DOHH2 (cell line): ENCODE results near the gene DNAI7.

Source experiments
- H3F3A ChIP-seq: fragments of 200-600 bp; sonication (generic), shearing (Covaris generic); 2 replicates; pipeline ENCODE4 v1.6.0; 2016; ENCODE audit warnings: antibody characterized with exemption, mild to moderate bottlenecking; ENCODE audit not compliant: control insufficient read depth, insufficient read depth
- H3K27ac ChIP-seq: fragments of 200-600 bp; sonication (generic); 2 replicates; pipeline ENCODE4 v1.5.1; 2014; ENCODE audit warnings: low read depth, mild to moderate bottlenecking, low read length, moderate library complexity
- H3K27me3 ChIP-seq: fragments of 200-600 bp; sonication (generic); 2 replicates; pipeline ENCODE4 v1.6.1; 2014; ENCODE audit warnings: mild to moderate bottlenecking, low read length, mixed read lengths; ENCODE audit not compliant: control insufficient read depth
- H3K36me3 ChIP-seq: fragments of 200-600 bp; sonication (generic); 2 replicates; pipeline ENCODE4 v1.6.1; 2014; ENCODE audit warnings: mild to moderate bottlenecking, low read length, moderate library complexity, mixed read lengths; ENCODE audit not compliant: control insufficient read depth
- H3K4me1 ChIP-seq: fragments of 200-600 bp; sonication (generic); 2 replicates; pipeline ENCODE4 v1.6.1; 2014; ENCODE audit warnings: mild to moderate bottlenecking, low read length, mixed read lengths; ENCODE audit not compliant: control insufficient read depth
- H3K4me2 ChIP-seq: fragments of 200-600 bp; sonication (generic); 2 replicates; pipeline ENCODE4 v1.6.0; 2014; ENCODE audit warnings: mild to moderate bottlenecking, low read length, moderate library complexity
- H3K4me3 ChIP-seq: fragments of 200-600 bp; sonication (generic); 2 replicates; pipeline ENCODE4 v1.5.1; 2014; ENCODE audit warnings: mild to moderate bottlenecking, low read length, mixed read lengths
- H3K79me2 ChIP-seq: fragments of 200-600 bp; sonication (generic); 2 replicates; pipeline ENCODE4 v1.6.1; 2014; ENCODE audit warnings: mild to moderate bottlenecking, low read length, mixed read lengths; ENCODE audit not compliant: control insufficient read depth
- H3K9me2 ChIP-seq: fragments of 200-600 bp; sonication (generic); replicated peaks from 2 replicates; pipeline ENCODE4 v1.6.1; 2014; ENCODE audit warnings: mild to moderate bottlenecking, low read length, mixed read lengths; ENCODE audit not compliant: control insufficient read depth
- H3K9me3 ChIP-seq: fragments of 200-600 bp; sonication (generic); 2 replicates; pipeline ENCODE4 v1.6.1; 2014; ENCODE audit warnings: antibody characterized with exemption, low read length, mixed read lengths; ENCODE audit not compliant: control insufficient read depth, insufficient read depth
- H4K20me1 ChIP-seq: fragments of 200-600 bp; sonication (generic); 2 replicates; pipeline ENCODE4 v1.6.0; 2014; ENCODE audit warnings: low read depth, mild to moderate bottlenecking, antibody characterized with exemption, low read length, moderate library complexity; ENCODE audit not compliant: control insufficient read depth, insufficient read depth
- CTCF ChIP-seq: fragments of 200-600 bp; sonication (generic); IDR thresholded peaks from one replicate; pipeline ENCODE4 v1.5.1; 2014; ENCODE audit warnings: antibody characterized with exemption, mild to moderate bottlenecking, low read depth, low read length; ENCODE audit not compliant: poor library complexity, severe bottlenecking
- EZH2phosphoT487 ChIP-seq: fragments of 200-600 bp; sonication (generic); IDR thresholded peaks from 2 replicates; pipeline ENCODE4 v1.6.1; 2017; ENCODE audit warnings: borderline replicate concordance, mild to moderate bottlenecking, antibody characterized with exemption, low read length, moderate library complexity, mixed read lengths

The DNAI7 gene

GRCh38 chr12:25213338-25213737 is 18.4 kb upstream of the DNAI7 start:
- no peaks in the 10 kb centered on the region for H3K27me3 ChIP-seq
- H3F3A ChIP-seq, result peaks cover 8% of the 10 kb centered on the region; the same call in 1 of the 2 replicates
- H3K4me2 ChIP-seq, result no peak overlapping the region
- no peak overlapping the region for H3K27ac ChIP-seq
- peaks cover 14% of the 10 kb centered on the region for H3K36me3 ChIP-seq
- H3K79me2 ChIP-seq, result no peaks in the 10 kb centered on the region
- H3K9me3 ChIP-seq, result no peaks in the 10 kb centered on the region
- no peaks in the 10 kb centered on the region for H3K4me1 ChIP-seq
- H4K20me1 ChIP-seq, result no peaks in the 10 kb centered on the region
- no peak overlapping the region for H3K4me3 ChIP-seq
- TF ChIP-seq EZH2phosphoT487 (no peak), CTCF (no peak)
- H3K9me2 ChIP-seq, result no peaks in the 10 kb centered on the region

GRCh38 chr12:25208554-25208953 is 13.6 kb upstream of the DNAI7 start:
- Histone ChIP-seq H3K4me1 (no peaks in the 10 kb centered on the region), H3K27ac (no peak overlapping the region), H3K9me3 (no peaks in the 10 kb centered on the region), H3K36me3 (peaks cover 24% of the 10 kb centered on the region), H4K20me1 (no peaks in the 10 kb centered on the region), H3K79me2 (no peaks in the 10 kb centered on the region), H3K9me2 (no peaks in the 10 kb centered on the region), H3K4me2 (no peak overlapping the region), H3K4me3 (no peak overlapping the region), H3K27me3 (no peaks in the 10 kb centered on the region), H3F3A (0 out of 2 replicates have a peak, but pooled peaks cover 2% of the 10 kb centered on the region)
- TF ChIP-seq CTCF (no peak), EZH2phosphoT487 (no peak)

GRCh38 chr12:25207846-25208245 is 12.9 kb upstream of the DNAI7 start:
- Histone ChIP-seq H3K27ac (no peak overlapping the region), H3K36me3 (peaks cover 24% of the 10 kb centered on the region), H3K4me3 (no peak overlapping the region), H3K9me3 (no peaks in the 10 kb centered on the region), H3K9me2 (no peaks in the 10 kb centered on the region), H3F3A (0 out of 2 replicates have a peak, but pooled peaks cover 2% of the 10 kb centered on the region), H3K27me3 (no peaks in the 10 kb centered on the region), H3K4me2 (no peak overlapping the region), H3K4me1 (no peaks in the 10 kb centered on the region), H3K79me2 (no peaks in the 10 kb centered on the region), H4K20me1 (no peaks in the 10 kb centered on the region)
- no peak for TF ChIP-seq CTCF
- no peak for TF ChIP-seq EZH2phosphoT487
